Activated CD8-positive, alpha-beta memory T cell treated with anti-CD3 and anti-CD28 coated beads, Interleukin-2, amount 50 U/mL, for 48 hours (primary cell): ENCODE results near the gene KPNA3.

Experiments used
- DNase-seq: peaks from one replicate; pipeline ENCODE4 v3.0.0-alpha.2; 2020

The KPNA3 gene

GRCh38 chr13:49670828-49671227 is 121.7 kb downstream of the KPNA3 start:
- no peak for DNase-seq

GRCh38 chr13:49669735-49670309 is 122.7 kb downstream of the KPNA3 start:
- DNase-seq: no peak

- DNase-seq: no peak
These were observed 124.7 kb downstream of the KPNA3 start for GRCh38 chr13:49667773-49668172.

GRCh38 chr13:49664606-49665005 is 127.9 kb downstream of the KPNA3 start:
- DNase-seq: no peak

- no peak for DNase-seq
These were observed 135.2 kb downstream of the KPNA3 start for GRCh38 chr13:49657241-49657641.

- DNase-seq: no peak
These were observed 136.6 kb downstream of the KPNA3 start for GRCh38 chr13:49655906-49656305.

GRCh38 chr13:49654011-49654410 is 138.5 kb downstream of the KPNA3 start:
- no peak for DNase-seq

- no peak for DNase-seq
These were observed 139.0 kb downstream of the KPNA3 start for GRCh38 chr13:49653478-49653877.

GRCh38 chr13:49652355-49653305 is 139.9 kb downstream of the KPNA3 start:
- DNase-seq: no peak

- no peak for DNase-seq
These were observed 140.7 kb downstream of the KPNA3 start for GRCh38 chr13:49651570-49652354.

GRCh38 chr13:49649963-49650312 is 142.5 kb downstream of the KPNA3 start:
- no peak for DNase-seq
